ENCODE measurements around the gene MLLT3.

DNA sequence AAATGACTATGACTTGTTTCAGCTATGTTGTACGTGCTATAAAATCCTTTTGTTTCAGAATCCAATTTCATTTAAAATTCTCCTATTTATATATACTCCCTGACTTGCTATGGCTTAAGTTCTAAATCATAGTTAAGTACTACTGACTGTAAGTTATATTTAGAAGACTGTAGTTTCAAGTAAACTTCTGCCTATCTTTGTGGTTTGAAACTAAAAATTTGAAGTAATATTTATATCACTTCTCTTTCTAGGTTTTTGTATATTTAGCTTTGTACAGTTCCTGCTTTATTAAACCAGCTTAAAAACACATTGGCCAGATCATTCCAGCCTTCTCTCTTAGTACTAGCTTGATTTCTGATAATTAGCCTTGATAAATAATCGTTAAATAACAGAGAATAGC lies 196.3 kb downstream of the MLLT3 start:
- TF ChIP-seq, protein P1, sequence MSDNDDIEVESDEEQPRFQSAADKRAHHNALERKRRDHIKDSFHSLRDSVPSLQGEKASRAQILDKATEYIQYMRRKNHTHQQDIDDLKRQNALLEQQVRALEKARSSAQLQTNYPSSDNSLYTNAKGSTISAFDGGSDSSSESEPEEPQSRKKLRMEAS (IDR thresholded peaks at IDR 0.05; ENCODE audit: insufficient read depth, insufficient read length): no peak
- TF ChIP-seq, protein P2, sequence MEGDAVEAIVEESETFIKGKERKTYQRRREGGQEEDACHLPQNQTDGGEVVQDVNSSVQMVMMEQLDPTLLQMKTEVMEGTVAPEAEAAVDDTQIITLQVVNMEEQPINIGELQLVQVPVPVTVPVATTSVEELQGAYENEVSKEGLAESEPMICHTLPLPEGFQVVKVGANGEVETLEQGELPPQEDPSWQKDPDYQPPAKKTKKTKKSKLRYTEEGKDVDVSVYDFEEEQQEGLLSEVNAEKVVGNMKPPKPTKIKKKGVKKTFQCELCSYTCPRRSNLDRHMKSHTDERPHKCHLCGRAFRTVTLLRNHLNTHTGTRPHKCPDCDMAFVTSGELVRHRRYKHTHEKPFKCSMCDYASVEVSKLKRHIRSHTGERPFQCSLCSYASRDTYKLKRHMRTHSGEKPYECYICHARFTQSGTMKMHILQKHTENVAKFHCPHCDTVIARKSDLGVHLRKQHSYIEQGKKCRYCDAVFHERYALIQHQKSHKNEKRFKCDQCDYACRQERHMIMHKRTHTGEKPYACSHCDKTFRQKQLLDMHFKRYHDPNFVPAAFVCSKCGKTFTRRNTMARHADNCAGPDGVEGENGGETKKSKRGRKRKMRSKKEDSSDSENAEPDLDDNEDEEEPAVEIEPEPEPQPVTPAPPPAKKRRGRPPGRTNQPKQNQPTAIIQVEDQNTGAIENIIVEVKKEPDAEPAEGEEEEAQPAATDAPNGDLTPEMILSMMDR (IDR thresholded peaks at IDR 0.05; ENCODE audit: extremely low read depth in 1 of 2, insufficient read depth in 1 of 2, low read depth in 1 of 2, low read length in 2 of 2): no peak
- no peak for TF ChIP-seq JUN (IDR thresholded peaks at IDR 0.05; ENCODE audit: borderline replicate concordance, insufficient read depth, insufficient read length, low read depth)
- TF ChIP-seq GATA2 (IDR thresholded peaks at IDR 0.05; ENCODE audit: insufficient read depth, insufficient read length, low read depth, low read length): no peak
- no peak for TF ChIP-seq EZH2 (IDR thresholded peaks at IDR 0.05; ENCODE audit: borderline replicate concordance, low read depth, low read length, severe bottlenecking)
- no peak for TF ChIP-seq POLR2A (IDR thresholded peaks at IDR 0.05; ENCODE audit: low read depth, low read length)
- no peak for TF ChIP-seq MYC (IDR thresholded peaks at IDR 0.05; ENCODE audit: low read depth, low read length)
- TF ChIP-seq POLR2AphosphoS5 (IDR thresholded peaks at IDR 0.05; ENCODE audit: insufficient read depth, low read depth, low read length): no peak

Measured in endothelial cell of umbilical vein (primary cell).